ENCODE measurements around the gene PRPH. TPM values are rescaled to one million over a fixed set of nuclear protein-coding genes. Genes with fewer than 3 reads are reported as not detected.

The PRPH gene
- total and polyA plus RNA-seq, 2 of the 8 experiments (the other 6 are each of a cell fraction or from before 2014, with no cell fraction given), result 0.79 to 1.4 TPM

GRCh38 chr12:49260166-49260565 is 34.8 kb upstream of the PRPH start:
- Histone ChIP-seq H3K36me3 (ENCODE audit: control insufficient read depth in 2 of 4, insufficient read depth in 4 of 4, low read length in 3 of 4) (no peaks in the 10 kb centered on the region), H3K4me1 (replicated peaks in 1 of 4; ENCODE audit: control insufficient read depth in 3 of 4, insufficient read depth in 4 of 4, low read length in 3 of 4) (no peaks in the 10 kb centered on the region), H3K23ac (ENCODE audit: insufficient read length) (no peak overlapping the region), H3K18ac (ENCODE audit: extremely low read depth, low read length) (no peak overlapping the region), H4K5ac (ENCODE audit: insufficient read length, low read depth, low read length) (no peak overlapping the region), H3K23me2 (ENCODE audit: low read depth, low read length) (peaks cover 4% of the 10 kb centered on the region; the same call in 1 of the 2 replicates), H4K8ac (ENCODE audit: extremely low read depth, insufficient read depth, low read length) (no peak overlapping the region), H2BK15ac (ENCODE audit: low read length) (no peak overlapping the region), H2BK20ac (ENCODE audit: low read length) (no peak overlapping the region), H2BK12ac (ENCODE audit: low read depth, low read length) (no peak overlapping the region), H3K14ac (ENCODE audit: insufficient read length) (no peak overlapping the region), H3K4me2 (ENCODE audit: insufficient read depth in 1 of 2, low read depth in 2 of 2, low read length in 2 of 2) (no peak overlapping the region), H3K27me3 (replicated peaks in 1 of 4; ENCODE audit: control insufficient read depth in 3 of 4, extremely low read depth in 1 of 4, insufficient read depth in 3 of 4, low read length in 3 of 4) (no peaks in the 10 kb centered on the region), H3K4ac (replicated peaks; ENCODE audit: insufficient read length, low read depth, low read length) (no peak overlapping the region), H4K91ac (replicated peaks; ENCODE audit: insufficient read length, low read length) (no peak overlapping the region), H3K9me3 (ENCODE audit: insufficient read depth in 2 of 2, low read depth in 1 of 2, low read length in 1 of 2) (no peaks in the 10 kb centered on the region), H2AFZ (ENCODE audit: low read length) (no peak overlapping the region), H2BK120ac (replicated peaks; ENCODE audit: low read depth, low read length) (no peak overlapping the region), H2AK5ac (ENCODE audit: low read depth, low read length) (no peak overlapping the region), H3K4me3 (ENCODE audit: extremely low read depth in 1 of 4, insufficient read depth in 2 of 4, low read depth in 3 of 4, low read length in 4 of 4) (no peak overlapping the region), H4K20me1 (replicated peaks in 1 of 2; ENCODE audit: control insufficient read depth in 1 of 2, insufficient read depth in 2 of 2, low read length in 2 of 2) (no peaks in the 10 kb centered on the region), H3K56ac (replicated peaks; ENCODE audit: insufficient read length, low read depth, low read length) (no peak overlapping the region), H3K9ac (replicated peaks in 1 of 4; ENCODE audit: extremely low read depth in 1 of 4, low read depth in 3 of 4, low read length in 3 of 4) (no peak overlapping the region), H3K27ac (ENCODE audit: low read depth, low read length) (no peak overlapping the region), H3K79me1 (ENCODE audit: low read depth, low read length) (no peaks in the 10 kb centered on the region), H2BK5ac (ENCODE audit: low read depth, low read length) (no peak overlapping the region), H3K79me2 (ENCODE audit: control insufficient read depth in 1 of 2, insufficient read depth in 2 of 2, low read length in 2 of 2) (no peaks in the 10 kb centered on the region)
- TF ChIP-seq KDM5A (IDR thresholded peaks at IDR 0.05; ENCODE audit: low read length) (no peak), POU5F1 (IDR thresholded peaks at IDR 0.05; ENCODE audit: low read depth, low read length) (no peak), KDM1A (IDR thresholded peaks at IDR 0.05; ENCODE audit: borderline replicate concordance, low read length) (no peak), POLR2A (IDR thresholded peaks at IDR 0.05; ENCODE audit: control extremely low read depth in 1 of 2, low read depth in 2 of 2, low read length in 2 of 2) (no peak), YY1 (IDR thresholded peaks at IDR 0.05; ENCODE audit: low read depth, low read length) (no peak), TAF1 (IDR thresholded peaks at IDR 0.05; ENCODE audit: low read depth, low read length) (no peak), SP2 (IDR thresholded peaks at IDR 0.05; ENCODE audit: low read length) (no peak), RXRA (IDR thresholded peaks at IDR 0.05; ENCODE audit: insufficient read depth, low read depth, low read length) (no peak), POLR2AphosphoS5 (IDR thresholded peaks at IDR 0.05; ENCODE audit: low read depth, low read length) (no peak), CEBPB (IDR thresholded peaks at IDR 0.05; ENCODE audit: low read depth, low read length) (no peak), TCF12 (IDR thresholded peaks at IDR 0.05; ENCODE audit: low read depth, low read length) (no peak), CHD2 (IDR thresholded peaks at IDR 0.05; ENCODE audit: low read length) (no peak), TEAD4 (IDR thresholded peaks at IDR 0.05; ENCODE audit: low read depth, low read length) (no peak)
- TF ChIP-seq, protein P1, sequence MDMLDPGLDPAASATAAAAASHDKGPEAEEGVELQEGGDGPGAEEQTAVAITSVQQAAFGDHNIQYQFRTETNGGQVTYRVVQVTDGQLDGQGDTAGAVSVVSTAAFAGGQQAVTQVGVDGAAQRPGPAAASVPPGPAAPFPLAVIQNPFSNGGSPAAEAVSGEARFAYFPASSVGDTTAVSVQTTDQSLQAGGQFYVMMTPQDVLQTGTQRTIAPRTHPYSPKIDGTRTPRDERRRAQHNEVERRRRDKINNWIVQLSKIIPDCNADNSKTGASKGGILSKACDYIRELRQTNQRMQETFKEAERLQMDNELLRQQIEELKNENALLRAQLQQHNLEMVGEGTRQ (IDR thresholded peaks at IDR 0.05; ENCODE audit: low read length), result no peak
- ChIA-PET POLR2A (ENCODE audit: partially characterized antibody) (interaction anchor here (0.7 to 1.3 kb wide), 4 partner anchors 13 to 129 kb away, joined by 3 to 10 read pairs (median 3); partner anchors contain the start of gene TUBA1B), CTCF (ENCODE audit: partially characterized antibody) (interaction anchor here (1.0 to 1.4 kb wide), 5 partner anchors 9 to 294 kb away, joined by 3 to 5 read pairs (median 4); no protein-coding TSS in a partner anchor)
- DNase-seq (ENCODE audit: low read depth in 1 of 2, low spot score in 2 of 2) (no peak), FAIRE-seq (no peak)
- 87% methylated on average over 3 of the region's 3 CpGs; no CpG with 5 or more reads in 1 of the 2 experiments for WGBS, 2 experiments (ENCODE audit: extremely low coverage in 1 of 2, insufficient coverage in 1 of 2, insufficient read length in 1 of 2, insufficient replicate concordance in 2 of 2, low coverage in 1 of 2, low lambda C conversion rate in 2 of 2, missing lambda C conversion rate in 1 of 2)

Data from H1 (cell line).